Neuronal stem cell (in vitro differentiated cells): ENCODE data around the gene GRIA1.

ENCODE experiments used
- DNase-seq: peaks from one replicate; pipeline ENCODE4 v3.0.0-alpha.2; 2013; ENCODE audit warnings: low spot score
- H2AFZ ChIP-seq: one replicate; pipeline ENCODE4 v1.6.1; 2013; ENCODE audit warnings: mild to moderate bottlenecking, low read length, inconsistent platforms
- H2AK5ac ChIP-seq: 2 replicates; pipeline ENCODE4 v1.6.1; 2013; ENCODE audit warnings: low read depth, mild to moderate bottlenecking, inconsistent platforms, low read length, moderate library complexity, mixed read lengths
- H2BK120ac ChIP-seq: 2 replicates; pipeline ENCODE4 v1.6.1; 2013; ENCODE audit warnings: low read depth, mild to moderate bottlenecking, inconsistent platforms, low read length, moderate library complexity, mixed read lengths
- H2BK12ac ChIP-seq: one replicate; pipeline ENCODE4 v1.6.1; 2013; ENCODE audit warnings: low read length, inconsistent platforms
- H2BK15ac ChIP-seq: 2 replicates; pipeline ENCODE4 v1.6.1; 2013; ENCODE audit warnings: mild to moderate bottlenecking, low read length, inconsistent platforms, mixed read lengths
- H2BK5ac ChIP-seq: one replicate; pipeline ENCODE4 v1.6.1; 2013; ENCODE audit warnings: inconsistent platforms, mild to moderate bottlenecking, low read length, moderate library complexity
- H3K14ac ChIP-seq: one replicate; pipeline ENCODE4 v1.6.1; 2013; ENCODE audit warnings: low read length, inconsistent platforms
- H3K18ac ChIP-seq: 2 replicates; pipeline ENCODE4 v1.6.1; 2013; ENCODE audit warnings: low read length, inconsistent platforms
- H3K23ac ChIP-seq: 2 replicates; pipeline ENCODE4 v1.6.1; 2013; ENCODE audit warnings: low read depth, mild to moderate bottlenecking, mixed read lengths, low read length, inconsistent platforms; ENCODE audit not compliant: poor library complexity
- H3K27ac ChIP-seq: replicated peaks from 3 replicates; pipeline ENCODE4 v1.5.1; 2013; ENCODE audit warnings: low read length, inconsistent platforms
- H3K27me3 ChIP-seq, 3 experiments: 2 replicates each; pipeline ENCODE4 v1.6.1; 2013; ENCODE audit warnings: low read length in 3 of 3, mild to moderate bottlenecking in 2 of 3, inconsistent platforms in 1 of 3, low read depth in 1 of 3, mixed read lengths in 1 of 3, moderate library complexity in 1 of 3; ENCODE audit not compliant: control insufficient read depth in 3 of 3, insufficient read depth in 3 of 3
- H3K36me3 ChIP-seq, 2 donors: replicated peaks in 1 of 2; 2 replicates each; pipeline ENCODE4 v1.6.1; 2013; ENCODE audit warnings: low read length in 2 of 2; ENCODE audit not compliant: control insufficient read depth in 2 of 2, insufficient read depth in 2 of 2
- H3K4ac ChIP-seq: 2 replicates; pipeline ENCODE4 v1.6.1; 2013; ENCODE audit warnings: inconsistent platforms, mild to moderate bottlenecking, low read length, moderate library complexity
- H3K4me1 ChIP-seq, 2 donors: 1 replicate in 1 of 2; 2 replicates in 1 of 2; pipeline ENCODE4 v1.6.1; 2013; ENCODE audit warnings: low read length in 2 of 2, low read depth in 1 of 2; ENCODE audit not compliant: control insufficient read depth in 2 of 2, insufficient read depth in 1 of 2
- H3K4me2 ChIP-seq: one replicate; pipeline ENCODE4 v1.6.1; 2013; ENCODE audit warnings: mild to moderate bottlenecking, low read length, inconsistent platforms; ENCODE audit not compliant: insufficient read depth, poor library complexity, severe bottlenecking
- H3K4me3 ChIP-seq, 2 donors: 2 replicates each; pipeline ENCODE4 v1.5.1; 2013; ENCODE audit warnings: low read length in 2 of 2, mild to moderate bottlenecking in 2 of 2, inconsistent platforms in 1 of 2, moderate library complexity in 1 of 2
- H3K79me1 ChIP-seq: one replicate; pipeline ENCODE4 v1.6.1; 2013; ENCODE audit warnings: low read depth, mild to moderate bottlenecking, inconsistent platforms, low read length, moderate library complexity
- H3K9ac ChIP-seq: one replicate; pipeline ENCODE4 v1.6.1; 2013; ENCODE audit warnings: mild to moderate bottlenecking, low read depth, low read length, inconsistent platforms; ENCODE audit not compliant: poor library complexity
- H3K9me3 ChIP-seq, 2 donors: replicated peaks in 1 of 2; 2 replicates each; pipeline versions ENCODE3 to v1.6.1; 2013; ENCODE audit warnings: low read length in 2 of 2, mild to moderate bottlenecking in 2 of 2, inconsistent platforms in 1 of 2, low read depth in 1 of 2, mixed read lengths in 1 of 2, moderate library complexity in 1 of 2; ENCODE audit not compliant: control insufficient read depth in 2 of 2, insufficient read depth in 1 of 2
- H4K8ac ChIP-seq: one replicate; pipeline ENCODE4 v1.6.1; 2013; ENCODE audit warnings: low read depth, mild to moderate bottlenecking, inconsistent platforms, low read length, moderate library complexity
- H4K91ac ChIP-seq: one replicate; pipeline ENCODE4 v1.6.1; 2013; ENCODE audit warnings: low read length, low read depth, mild to moderate bottlenecking, inconsistent platforms; ENCODE audit not compliant: poor library complexity
- WGBS, 2 donors: extraction: QIAGEN DNeasy Blood & Tissue Kit; methylation state at CpG; one replicate each; pipeline ENCODE4 v1.1.7; 2013; ENCODE audit warnings: missing lambda C conversion rate in 2 of 2, mixed read lengths in 1 of 2; ENCODE audit not compliant: insufficient read length in 2 of 2, insufficient replicate concordance in 1 of 2; ENCODE audit errors: extremely low coverage in 2 of 2; 5-methylcytosine and 5-hydroxymethylcytosine counted together

GRIA1 gene

DNA sequence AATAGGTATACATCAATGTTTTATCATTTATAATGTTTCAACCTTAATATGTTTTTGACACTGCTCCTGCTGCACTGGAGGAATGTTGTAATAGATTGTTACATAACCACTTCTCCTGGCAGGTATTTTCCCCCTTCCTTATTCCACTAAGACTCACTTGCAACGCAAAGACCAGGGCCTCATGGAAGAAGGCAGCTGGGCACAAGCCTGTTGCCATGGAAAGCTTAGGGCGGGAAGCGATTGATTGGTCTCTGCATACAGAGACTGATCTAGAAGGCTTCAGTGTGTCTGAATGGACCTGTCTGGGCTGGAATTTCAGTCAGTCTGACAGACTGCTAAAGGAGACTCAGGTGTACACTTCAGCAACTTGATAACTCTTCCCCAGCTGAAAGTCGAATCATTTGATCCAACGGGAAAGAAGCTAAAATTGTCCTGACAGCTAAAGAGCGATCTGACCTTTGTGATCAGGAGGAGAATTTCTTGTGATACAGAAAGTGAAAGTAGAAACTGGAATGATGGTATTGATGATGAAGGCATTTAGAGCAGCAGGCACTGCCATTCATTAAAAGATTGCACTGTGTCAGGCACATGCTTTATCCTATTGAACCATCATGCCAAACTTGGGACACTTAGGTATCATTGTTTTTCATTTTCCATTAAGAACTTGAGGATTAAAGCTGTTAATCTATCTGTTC, 65.1 kb downstream of the GRIA1 start:
- Histone ChIP-seq H3K27ac (no peak overlapping the region), H3K14ac (no peak overlapping the region), H4K91ac (no peak overlapping the region), H3K79me1 (no peaks in the 10 kb centered on the region), H3K27me3 (no peaks in the 10 kb centered on the region), H3K9ac (no peak overlapping the region), H2BK5ac (no peak overlapping the region), H3K4me3 (no peak overlapping the region), H3K23ac (no peak overlapping the region), H2BK120ac (no peak overlapping the region), H2BK15ac (no peak overlapping the region), H3K4ac (no peak overlapping the region), H3K18ac (no peak overlapping the region), H4K8ac (no peak overlapping the region), H3K4me1 (peaks cover 8 to 26% of the 10 kb centered on the region in 2 donors), H2AFZ (no peak overlapping the region), H2BK12ac (no peak overlapping the region), H2AK5ac (no peak overlapping the region), H3K4me2 (no peak overlapping the region), H3K9me3 (peaks cover 0 to 7% of the 10 kb centered on the region in 2 donors), H3K36me3 (no peaks in the 10 kb centered on the region)
- no peak for DNase-seq
- WGBS, 2 donors: no CpG with 5 or more reads among the region's 6 CpGs

DNA sequence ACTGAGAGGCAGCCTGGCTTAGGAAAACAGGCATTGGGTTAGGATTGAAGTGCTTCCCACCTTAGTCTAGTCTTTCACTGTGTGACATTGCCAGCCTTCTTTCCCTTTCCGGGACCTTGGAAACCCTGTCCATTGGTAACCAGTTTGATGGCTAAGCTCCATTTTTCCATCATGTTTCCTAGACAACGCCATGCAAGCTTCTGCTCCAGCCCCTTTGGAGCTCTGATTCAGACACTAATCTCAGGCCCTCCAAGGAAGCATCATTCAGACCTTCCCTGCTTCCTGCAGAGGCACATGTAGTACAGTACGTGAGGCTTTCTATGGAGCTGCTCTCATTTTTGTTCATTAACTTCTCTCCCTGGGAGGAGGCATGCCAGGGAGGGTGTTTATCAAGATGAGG, 68.5 kb downstream of the GRIA1 start:
- Histone ChIP-seq H3K18ac (no peak overlapping the region), H3K14ac (no peak overlapping the region), H3K9ac (no peak overlapping the region), H4K8ac (no peak overlapping the region), H2AK5ac (no peak overlapping the region), H2AFZ (no peak overlapping the region), H3K79me1 (no peaks in the 10 kb centered on the region), H3K4me3 (no peak overlapping the region), H3K36me3 (no peaks in the 10 kb centered on the region), H3K4me2 (no peak overlapping the region), H3K23ac (no peak overlapping the region), H3K4ac (no peak overlapping the region), H2BK5ac (no peak overlapping the region), H3K27ac (no peak overlapping the region), H2BK120ac (no peak overlapping the region), H3K27me3 (no peaks in the 10 kb centered on the region), H2BK15ac (no peak overlapping the region), H3K9me3 (peaks cover 2 to 23% of the 10 kb centered on the region in 2 donors), H3K4me1 (peaks cover 6 to 17% of the 10 kb centered on the region in 2 donors), H2BK12ac (no peak overlapping the region), H4K91ac (no peak overlapping the region)
- no peak for DNase-seq
- no CpG with 5 or more reads among the region's 3 CpGs for WGBS, 2 donors

DNA sequence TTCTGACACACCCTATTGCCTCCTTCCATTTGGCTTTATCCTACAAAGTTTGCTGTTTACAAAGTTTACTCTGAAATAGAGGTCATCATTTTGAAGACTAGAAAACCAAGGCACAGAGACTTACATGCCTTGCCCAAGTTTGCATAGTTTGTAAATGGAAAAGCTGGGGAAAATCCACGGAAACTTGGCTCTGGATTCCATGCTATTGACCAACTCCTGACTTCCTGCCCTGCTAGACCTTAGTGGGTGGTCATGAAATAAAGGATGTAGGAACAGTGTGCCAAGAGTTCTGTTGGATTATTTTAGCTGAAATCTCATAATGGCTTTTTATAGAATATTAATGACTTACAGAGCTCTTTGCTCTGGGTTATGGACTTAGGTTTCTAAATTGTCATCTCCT, 69.5 kb downstream of the GRIA1 start:
- H2BK15ac ChIP-seq: no peak overlapping the region
- H3K23ac ChIP-seq: no peak overlapping the region
- no peak for DNase-seq
- no CpG with 5 or more reads among the region's 1 CpG for WGBS, 2 donors
- H3K9ac ChIP-seq: no peak overlapping the region
- no peak overlapping the region for H3K27ac ChIP-seq
- H3K14ac ChIP-seq: no peak overlapping the region
- no peak overlapping the region for H2AK5ac ChIP-seq
- peaks cover 6 to 17% of the 10 kb centered on the region in 2 donors for H3K4me1 ChIP-seq
- H2BK120ac ChIP-seq: no peak overlapping the region
- H3K4me2 ChIP-seq: no peak overlapping the region
- peaks cover 2 to 23% of the 10 kb centered on the region in 2 donors for H3K9me3 ChIP-seq
- no peak overlapping the region for H2BK12ac ChIP-seq
- no peak overlapping the region for H2AFZ ChIP-seq
- H3K4ac ChIP-seq: no peak overlapping the region
- no peak overlapping the region for H2BK5ac ChIP-seq
- H3K79me1 ChIP-seq: no peaks in the 10 kb centered on the region
- no peak overlapping the region for H3K18ac ChIP-seq
- no peak overlapping the region for H4K91ac ChIP-seq
- H4K8ac ChIP-seq: no peak overlapping the region
- H3K36me3 ChIP-seq: no peaks in the 10 kb centered on the region
- H3K27me3 ChIP-seq: no peaks in the 10 kb centered on the region
- no peak overlapping the region for H3K4me3 ChIP-seq

DNA sequence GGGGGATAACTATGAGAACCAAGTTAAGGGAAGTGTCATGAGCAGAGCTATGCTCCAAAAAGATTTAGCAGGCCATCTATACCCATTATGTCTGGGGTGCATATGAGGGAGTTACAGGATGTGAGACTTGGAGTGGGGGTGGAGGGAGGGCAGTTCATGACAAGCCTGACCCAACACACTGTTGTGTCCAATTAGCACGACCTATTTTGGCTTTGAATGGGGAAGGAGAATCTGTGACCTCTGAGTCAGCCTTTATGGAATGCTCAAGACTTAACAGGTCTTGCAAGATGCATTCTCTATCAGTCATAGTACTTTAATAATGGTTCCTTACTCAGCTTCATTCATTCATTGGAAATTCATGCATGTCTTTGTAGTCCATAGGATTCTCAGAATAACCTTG, 71.7 kb downstream of the GRIA1 start:
- DNase-seq: no peak
- H2AK5ac ChIP-seq: no peak overlapping the region

More for the DNA sequence above, 71.7 kb downstream of the GRIA1 start:
- no peak overlapping the region for H3K27ac ChIP-seq
- H3K4me3 ChIP-seq: no peak overlapping the region
- H2BK12ac ChIP-seq: no peak overlapping the region
- H3K79me1 ChIP-seq: no peaks in the 10 kb centered on the region
- H4K91ac ChIP-seq: no peak overlapping the region
- no peak overlapping the region for H2BK5ac ChIP-seq
- no peaks in the 10 kb centered on the region for H3K36me3 ChIP-seq
- H3K4ac ChIP-seq: no peak overlapping the region
- WGBS, 2 donors: no CpG with 5 or more reads among the region's 1 CpG
- no peak overlapping the region for H3K14ac ChIP-seq
- no peak overlapping the region for H3K9ac ChIP-seq
- H2BK120ac ChIP-seq: no peak overlapping the region
- H3K27me3 ChIP-seq: no peaks in the 10 kb centered on the region
- peaks cover 2 to 23% of the 10 kb centered on the region in 2 donors for H3K9me3 ChIP-seq
- no peak overlapping the region for H4K8ac ChIP-seq
- no peak overlapping the region for H2BK15ac ChIP-seq
- H3K4me1 ChIP-seq: peaks cover 5 to 11% of the 10 kb centered on the region in 2 donors
- no peak overlapping the region for H3K18ac ChIP-seq
- H2AFZ ChIP-seq: no peak overlapping the region
- H3K23ac ChIP-seq: no peak overlapping the region
- no peak overlapping the region for H3K4me2 ChIP-seq
